HepG2 (cell line): ENCODE data around the gene DPP8. TPM values are rescaled to one million over a fixed set of nuclear protein-coding genes. Genes with fewer than 3 reads are reported as not detected.

Experiments used
- ATAC-seq: fragments of 200-7000 bp; cut with Tn5 transposase; 3 replicates; pipeline ENCODE4 v1.9.1; 2020; ENCODE audit warnings: mild to moderate bottlenecking, moderate library complexity
- BruUV-seq: library from RNA; stranded (reverse); fragments of 400-500 nt; replicated peaks from 2 replicates; lab custom pipeline; 2021; lab: Mats Ljungman, UMichigan
- CTCF ChIA-PET: fragments of 300-600 bp; formaldehyde crosslinking; extraction: SDS; loops from one replicate; lab custom pipeline; 2021; ENCODE audit warnings: low total read pairs, inconsistent platforms, low intra/inter-chr PET ratio; lab: Yijun Ruan, JAX
- POLR2A ChIA-PET: fragments of 350-600 bp; sonication (Branson Sonifier 250); formaldehyde crosslinking; loops from one replicate; lab custom pipeline; 2020; ENCODE audit warnings: antibody characterized with exemption, inconsistent platforms; lab: Yijun Ruan, JAX
- DNase-seq: peaks from one replicate; pipeline ENCODE4 v3.0.0-alpha.2; 2015; ENCODE audit warnings: low spot score
- FAIRE-seq: peaks from 3 replicates; lab custom pipeline; 2011; peaks lifted over from hg19 to GRCh38; lab: Jason Lieb, UNC
- H2AFZ ChIP-seq: one replicate; pipeline ENCODE4 v1.6.1; 2011; ENCODE audit warnings: low read length, inconsistent platforms
- H3K27ac ChIP-seq: fragments of 300-600 bp; 3 replicates; pipeline ENCODE4 v1.8.0; 2011; ENCODE audit warnings: mixed run types, mild to moderate bottlenecking, mixed read lengths, low read length, inconsistent platforms; ENCODE audit not compliant: insufficient read depth; ENCODE audit errors: extremely low read length
- H3K27me3 ChIP-seq, 2 experiments: fragments of 200-600 bp in 1 of 2; 2 replicates in 1 of 2; 3 replicates in 1 of 2; pipeline versions ENCODE4 v1.6.0 to v1.8.0; 2011; ENCODE audit warnings: low read length in 2 of 2, mild to moderate bottlenecking in 2 of 2, moderate library complexity in 2 of 2, inconsistent platforms in 1 of 2; ENCODE audit not compliant: insufficient read depth in 2 of 2, control insufficient read depth in 1 of 2
- H3K36me3 ChIP-seq, 2 experiments: fragments of 200-600 bp in 1 of 2; replicated peaks in 1 of 2; 2 replicates in 1 of 2; 3 replicates in 1 of 2; pipeline versions ENCODE4 v1.5.1 to v1.8.0; 2011; ENCODE audit warnings: low read length in 2 of 2, inconsistent platforms in 1 of 2; ENCODE audit not compliant: insufficient read depth in 2 of 2, control insufficient read depth in 1 of 2
- H3K4me1 ChIP-seq: 2 replicates; pipeline ENCODE4 v1.5.1; 2012; ENCODE audit warnings: low read length, inconsistent platforms; ENCODE audit not compliant: insufficient read depth
- H3K4me2 ChIP-seq: 2 replicates; pipeline ENCODE4 v1.6.0; 2011; ENCODE audit warnings: low read depth, low read length, inconsistent platforms
- H3K4me3 ChIP-seq, 3 experiments: fragments of 200-600 bp in 1 of 3; sonication (generic), shearing (Covaris generic) in 1 of 3; replicated peaks in 1 of 3; 2 replicates each; pipeline ENCODE4 v1.5.1; 2011 to 2016; ENCODE audit warnings: low read length in 3 of 3, inconsistent platforms in 2 of 3, low read depth in 2 of 3, mild to moderate bottlenecking in 2 of 3, control low read depth in 1 of 3, mixed read lengths in 1 of 3; ENCODE audit not compliant: insufficient read depth in 1 of 3
- H3K79me2 ChIP-seq: one replicate; pipeline ENCODE4 v1.6.1; 2011; ENCODE audit warnings: low read length, inconsistent platforms; ENCODE audit not compliant: insufficient read depth
- H3K9ac ChIP-seq: 2 replicates; pipeline ENCODE4 v1.6.0; 2011; ENCODE audit warnings: mild to moderate bottlenecking, low read depth, low read length, inconsistent platforms; ENCODE audit not compliant: insufficient read depth
- H3K9me3 ChIP-seq: 2 replicates; pipeline ENCODE4 v1.5.1; 2012; ENCODE audit warnings: mild to moderate bottlenecking, low read length
- H4K20me1 ChIP-seq: 2 replicates; pipeline ENCODE4 v1.6.0; 2011; ENCODE audit warnings: inconsistent platforms, mild to moderate bottlenecking, low read length, moderate library complexity; ENCODE audit not compliant: insufficient read depth
- CBFB ChIP-seq: sonication (generic); formaldehyde crosslinking; IDR thresholded peaks from 2 replicates; pipeline ENCODE4 v1.4.0; 2020; ENCODE audit warnings: missing genetic modification reagents
- FOXJ3 ChIP-seq: sonication (generic); formaldehyde crosslinking; IDR thresholded peaks from 2 replicates; pipeline ENCODE4 v1.4.0; 2020; ENCODE audit warnings: missing genetic modification reagents, mild to moderate bottlenecking, borderline replicate concordance
- FUBP1 ChIP-seq: sonication (generic); formaldehyde crosslinking; IDR thresholded peaks from 2 replicates; pipeline ENCODE4 v1.5.1; 2020; ENCODE audit warnings: missing genetic modification reagents, mild to moderate bottlenecking, borderline replicate concordance
- HDAC2 ChIP-seq: sonication (generic); formaldehyde crosslinking; IDR thresholded peaks from 2 replicates; pipeline ENCODE4 v1.4.0; 2020; ENCODE audit warnings: missing genetic modification reagents
- HES4 ChIP-seq: sonication (generic); formaldehyde crosslinking; IDR thresholded peaks from 2 replicates; pipeline ENCODE4 v1.9.0; 2021; ENCODE audit warnings: mild to moderate bottlenecking, missing genetic modification reagents, borderline replicate concordance
- NFKB2 ChIP-seq: sonication (generic); formaldehyde crosslinking; IDR thresholded peaks from 2 replicates; pipeline ENCODE4 v1.4.0; 2020; ENCODE audit warnings: missing genetic modification reagents, borderline replicate concordance
- RFX1 ChIP-seq: fragments of 450-650 bp; IDR thresholded peaks from 2 replicates; pipeline ENCODE4 v1.6.1; 2017
- SRSF4 ChIP-seq: fragments of 200-400 bp; formaldehyde crosslinking; IDR thresholded peaks from one replicate; pipeline ENCODE4 v1.6.1; 2018; ENCODE audit warnings: mild to moderate bottlenecking, low read depth, low read length, moderate library complexity; ENCODE audit not compliant: poor library complexity, severe bottlenecking
- ZNF34 ChIP-seq: sonication (generic); formaldehyde crosslinking; IDR thresholded peaks from 2 replicates; pipeline ENCODE4 v1.4.0; 2020; ENCODE audit warnings: mild to moderate bottlenecking, missing genetic modification reagents, borderline replicate concordance
- ZNF569 ChIP-seq: sonication (generic); formaldehyde crosslinking; IDR thresholded peaks from 2 replicates; pipeline ENCODE4 v1.5.0; 2020; ENCODE audit warnings: mild to moderate bottlenecking, missing genetic modification reagents, moderate library complexity, borderline replicate concordance
- ZNF761 ChIP-seq: sonication (generic); formaldehyde crosslinking; conservative IDR thresholded peaks from 2 replicates; pipeline ENCODE4 v1.4.0; 2020; ENCODE audit warnings: mild to moderate bottlenecking, missing genetic modification reagents
- WGBS: methylation state at CpG from one replicate; pipeline ENCODE4 v1.1.6; 2017; ENCODE audit warnings: low lambda C conversion rate; 5-methylcytosine and 5-hydroxymethylcytosine counted together
- in situ Hi-C: cut with HindIII; loops from 2 replicates; pipeline ENCODE4 v1.10.0; 2017; ENCODE audit warnings: low pct_unique_long_range_greater_than_20kb; ENCODE audit not compliant: extremely low pct_ligation_motif_present
- intact Hi-C: fragments of 100-400 bp; cut with micrococcal nuclease; formaldehyde crosslinking; loops from one replicate; pipeline ENCODE4 v1.10.0; 2022; ENCODE audit not compliant: unreplicated experiment
- polyA plus RNA-seq, 8 experiments: library from polyadenylated mRNA; depleted of rRNA in 3 of 8; stranded (reverse) in 7 of 8; unstranded in 1 of 8; fragments of >200 nt; fragmentation: Illumina TruSeq in 4 of 8; extraction: Trizol in 4 of 8; gene quantifications; 2 replicates each; pipeline versions ENCODE4 v1.2.1 to v1.2.3, GENCODE V29; 2011 to 2016; ENCODE audit warnings: low read depth in 4 of 8, missing spikeins in 1 of 8, mixed read lengths in 1 of 8; ENCODE audit not compliant: insufficient read depth in 1 of 8
- total RNA-seq, 5 experiments: library from RNA; depleted of rRNA; stranded (reverse); fragments of >200 nt; fragmentation: Illumina TruSeq; extraction: Trizol; gene quantifications; 2 replicates each; pipeline ENCODE4 v1.2.3, GENCODE V29; 2016; ENCODE audit warnings: low read depth in 1 of 5

Gene DPP8
- total and polyA plus RNA-seq, 2 of the 13 experiments (the other 11 are each of a cell fraction or from before 2014, with no cell fraction given): 18.0 to 26.3 TPM

DNA sequence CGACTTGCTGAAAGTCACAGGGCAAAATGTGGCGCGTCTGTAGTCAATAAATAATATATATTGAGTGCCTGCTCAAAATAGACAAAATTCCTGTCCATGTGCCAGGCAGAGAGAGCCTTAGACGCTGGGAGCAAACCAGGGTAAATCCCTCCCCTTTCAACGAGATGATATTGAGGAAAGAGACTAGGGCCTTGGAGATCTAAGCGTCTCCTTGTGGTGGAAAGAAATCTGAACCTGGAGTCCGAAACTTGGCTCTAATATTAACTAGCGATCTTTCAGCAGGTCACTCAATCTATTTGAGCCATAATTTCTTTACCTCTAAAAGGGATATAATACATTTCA is 348 bp upstream of the DPP8 start (continued):
- TF ChIP-seq ZNF761 (CRISPR knock-in tag) (0 out of 2 replicates have a peak, but pooled peaks have one; percentile 12), HDAC2 (no peak), ZNF34 (CRISPR knock-in tag) (0 out of 2 replicates have a peak, but pooled peaks have one; percentile 12), FOXJ3 (CRISPR knock-in tag) (0 out of 2 replicates have a peak, but pooled peaks have one; percentile 12), NFKB2 (CRISPR knock-in tag) (no peak)

DNA sequence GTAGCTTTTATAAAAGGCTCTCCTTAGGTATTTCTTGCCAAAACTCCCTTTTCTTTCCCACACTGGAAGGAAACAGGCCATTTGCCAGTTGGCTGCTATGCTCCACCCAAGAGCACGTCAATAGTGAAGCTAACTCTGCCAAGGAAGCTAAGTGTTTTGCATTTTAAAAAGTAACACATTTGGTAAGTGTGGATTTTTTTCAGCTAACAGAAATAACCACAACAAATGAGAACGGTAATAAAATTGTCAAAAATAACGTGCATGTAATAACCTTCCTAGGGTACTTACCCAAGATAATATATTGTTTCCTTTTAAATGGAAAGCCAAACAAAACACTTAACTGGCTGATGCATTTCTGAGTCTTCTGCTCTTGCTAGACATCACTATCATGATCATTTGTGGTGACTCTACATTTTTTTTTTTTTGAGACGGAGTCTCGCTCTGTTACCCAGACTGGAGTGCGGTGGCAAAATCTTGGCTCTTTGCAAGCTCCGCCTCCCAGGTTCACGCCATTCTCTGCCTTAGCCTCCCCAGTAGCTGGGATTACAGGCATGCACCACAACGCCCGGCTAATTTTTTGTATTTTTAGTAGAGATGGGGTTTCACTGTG is 4.6 kb downstream of the DPP8 start:
- no TSS peak for BruUV-seq
- no peak overlapping the region for H3K9ac ChIP-seq
- FAIRE-seq (no peak), ATAC-seq (no peak), DNase-seq (no peak)
- H3K9me3 ChIP-seq: no peaks in the 10 kb centered on the region
- intact Hi-C loops (no loop called here), in situ Hi-C loops (no loop called here)
- peaks cover 24% of the 10 kb centered on the region for H3K4me1 ChIP-seq
- H3K27ac ChIP-seq: no peak overlapping the region
- no peak overlapping the region for H3K4me3 ChIP-seq
- H3K4me2 ChIP-seq: no peak overlapping the region
- no peaks in the 10 kb centered on the region; a peak in 1 of 5 replicates for H3K27me3 ChIP-seq
- CTCF ChIA-PET: no interaction called here
- H2AFZ ChIP-seq: no peak overlapping the region
- H3K79me2 ChIP-seq: peaks cover 22% of the 10 kb centered on the region
- TF ChIP-seq SRSF4 (no peak), CBFB (CRISPR knock-in tag) (no peak), RFX1 (no peak), ZNF569 (CRISPR knock-in tag) (no peak), FUBP1 (no peak), HES4 (CRISPR knock-in tag) (no peak)
- H4K20me1 ChIP-seq: no peaks in the 10 kb centered on the region
- H3K36me3 ChIP-seq: peaks cover 2 to 29% of the 10 kb centered on the region in 2 experiments; a peak in 3 of 5 replicates
- WGBS: 86% methylated on average over 10 of the region's 10 CpGs
- POLR2A ChIA-PET: interaction anchor here (1.5 kb wide), 1 partner anchor 18 kb away, joined by 7 read pairs; the partner anchor contains the start of gene HACD3
